GM21786 (cell line): ENCODE data around the gene NLRP10.

Experiments
- ATAC-seq: cut with Tn5 transposase; IDR thresholded peaks from one replicate; pipeline ENCODE4 v1.9.1; 2021; ENCODE audit not compliant: unreplicated experiment

Gene NLRP10, protein sequence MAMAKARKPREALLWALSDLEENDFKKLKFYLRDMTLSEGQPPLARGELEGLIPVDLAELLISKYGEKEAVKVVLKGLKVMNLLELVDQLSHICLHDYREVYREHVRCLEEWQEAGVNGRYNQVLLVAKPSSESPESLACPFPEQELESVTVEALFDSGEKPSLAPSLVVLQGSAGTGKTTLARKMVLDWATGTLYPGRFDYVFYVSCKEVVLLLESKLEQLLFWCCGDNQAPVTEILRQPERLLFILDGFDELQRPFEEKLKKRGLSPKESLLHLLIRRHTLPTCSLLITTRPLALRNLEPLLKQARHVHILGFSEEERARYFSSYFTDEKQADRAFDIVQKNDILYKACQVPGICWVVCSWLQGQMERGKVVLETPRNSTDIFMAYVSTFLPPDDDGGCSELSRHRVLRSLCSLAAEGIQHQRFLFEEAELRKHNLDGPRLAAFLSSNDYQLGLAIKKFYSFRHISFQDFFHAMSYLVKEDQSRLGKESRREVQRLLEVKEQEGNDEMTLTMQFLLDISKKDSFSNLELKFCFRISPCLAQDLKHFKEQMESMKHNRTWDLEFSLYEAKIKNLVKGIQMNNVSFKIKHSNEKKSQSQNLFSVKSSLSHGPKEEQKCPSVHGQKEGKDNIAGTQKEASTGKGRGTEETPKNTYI

DNA sequence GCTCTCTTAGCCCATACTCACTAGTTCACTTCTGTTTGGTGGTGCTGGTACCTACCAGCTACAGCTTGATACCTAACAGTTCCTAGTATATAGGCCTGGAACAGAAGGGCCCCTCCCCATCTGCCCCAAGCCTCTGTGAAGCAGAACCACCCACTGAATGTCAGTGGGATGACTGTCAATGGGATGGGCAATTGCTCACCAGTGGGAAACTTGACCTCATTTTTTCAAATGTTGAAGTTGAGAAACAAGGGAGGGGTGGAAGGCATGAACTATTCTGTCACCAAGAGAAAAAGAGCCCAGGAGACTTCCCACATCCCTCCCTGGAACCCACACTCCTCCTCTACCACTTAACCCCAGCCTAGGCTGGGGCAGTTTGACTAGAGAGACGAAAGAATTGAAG is at the start of gene NLRP10:
Gene NLRP10 (minus strand): TSS at position 62 of the 400 bp plus-strand sequence. CDS start 1,952 bp downstream, outside the sequence.
- ATAC-seq, result no peak

DNA sequence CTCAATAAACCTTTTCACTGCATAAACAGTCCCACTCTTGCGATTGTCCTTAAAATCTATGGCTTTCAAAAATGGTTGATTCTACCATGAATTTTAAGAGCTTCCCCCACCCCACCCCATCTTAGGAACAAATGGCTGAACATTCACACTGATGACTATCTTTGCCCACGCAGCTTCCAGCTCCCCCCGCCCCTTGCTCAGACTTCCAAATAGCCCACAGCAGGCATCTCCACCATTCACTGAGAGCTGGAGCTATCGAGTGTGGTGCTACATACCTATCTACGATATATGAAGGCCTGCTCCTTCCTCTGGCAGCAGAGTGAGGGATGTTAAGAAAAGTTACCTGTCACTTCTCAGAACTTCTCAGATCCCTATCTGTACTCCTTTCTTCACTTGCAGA is 48.6 kb upstream of the NLRP10 start:
- no peak for ATAC-seq

DNA sequence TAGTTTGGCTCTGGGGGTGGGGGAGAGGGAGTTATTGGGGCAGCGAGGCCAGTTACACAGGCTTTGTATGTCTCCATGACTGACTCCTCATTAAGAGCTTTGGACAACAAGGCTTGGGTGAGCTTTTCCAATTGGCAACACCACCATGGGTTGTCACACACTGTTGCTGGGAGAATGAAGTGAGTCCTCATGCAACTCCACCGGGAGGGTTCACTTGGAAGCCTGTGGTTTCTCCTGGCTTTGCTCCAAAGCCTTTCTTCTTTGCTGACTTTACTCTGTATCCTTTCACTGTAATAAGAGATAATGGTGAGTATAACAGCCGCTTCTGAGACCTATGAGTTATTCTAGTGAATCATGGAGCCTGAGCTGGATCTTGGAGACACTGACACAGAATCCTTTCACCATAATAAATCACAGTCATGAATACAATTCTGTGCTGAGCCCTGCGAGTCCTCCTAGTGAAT is 46.8 kb upstream of the NLRP10 start:
- ATAC-seq, result no peak

DNA sequence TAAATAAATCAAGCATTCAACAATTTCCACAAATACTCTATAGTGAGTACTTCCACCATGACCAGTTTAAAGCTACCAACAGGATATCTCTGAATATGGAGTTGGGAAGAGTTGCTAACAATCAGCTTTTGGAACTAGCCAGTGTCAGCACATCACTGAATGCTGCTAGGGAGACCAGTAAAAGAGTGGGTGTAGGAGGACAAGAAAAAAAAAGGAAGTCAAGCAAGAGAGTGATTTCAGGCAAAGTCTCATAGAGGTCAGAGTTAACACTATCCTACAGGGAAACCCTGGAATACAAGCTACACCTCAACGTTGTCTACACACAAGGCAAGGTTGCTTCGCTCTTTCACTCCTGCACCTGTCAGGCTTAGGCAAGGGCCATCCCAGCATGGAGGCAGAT is 46.1 kb upstream of the NLRP10 start:
- no peak for ATAC-seq

DNA sequence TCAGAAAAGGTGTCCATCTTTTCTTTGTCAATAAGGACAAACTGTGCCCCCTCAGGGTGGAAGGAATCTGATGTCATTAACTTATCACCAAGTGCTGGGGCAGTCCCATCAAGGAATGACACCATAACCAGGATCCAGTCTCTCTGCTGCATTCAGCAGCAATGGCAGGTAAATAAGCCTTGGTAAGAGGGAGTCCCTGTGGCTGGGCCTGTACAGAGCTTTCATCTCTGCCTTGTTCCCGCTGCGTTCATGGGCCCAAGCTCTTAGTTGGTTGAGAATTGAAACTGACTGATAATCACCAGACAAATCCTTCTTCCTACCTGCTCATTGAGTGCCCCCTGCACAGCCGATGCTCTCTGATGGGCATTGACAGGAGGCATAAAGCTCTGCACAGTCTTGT is 44.6 kb upstream of the NLRP10 start:
- ATAC-seq, result no peak

DNA sequence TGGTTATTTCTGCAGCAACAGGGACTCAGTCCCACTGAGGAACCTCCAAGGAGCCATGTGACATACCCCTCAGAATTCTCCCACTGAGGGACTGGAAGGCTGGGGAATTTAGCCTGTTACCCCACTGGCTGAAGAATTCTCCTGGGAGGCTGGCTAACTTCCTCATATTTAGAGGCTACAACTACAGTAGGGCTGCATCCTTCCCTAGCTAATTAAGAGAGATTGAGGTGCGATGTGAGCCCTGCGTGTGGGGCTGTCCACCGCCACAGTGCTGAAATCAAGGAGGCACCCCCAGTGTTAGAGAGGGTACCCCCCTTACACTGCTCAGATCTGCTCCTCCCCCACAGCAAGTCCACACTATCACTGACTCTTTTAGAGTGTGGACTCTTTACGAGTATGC is 43.0 kb upstream of the NLRP10 start:
- no peak for ATAC-seq

DNA sequence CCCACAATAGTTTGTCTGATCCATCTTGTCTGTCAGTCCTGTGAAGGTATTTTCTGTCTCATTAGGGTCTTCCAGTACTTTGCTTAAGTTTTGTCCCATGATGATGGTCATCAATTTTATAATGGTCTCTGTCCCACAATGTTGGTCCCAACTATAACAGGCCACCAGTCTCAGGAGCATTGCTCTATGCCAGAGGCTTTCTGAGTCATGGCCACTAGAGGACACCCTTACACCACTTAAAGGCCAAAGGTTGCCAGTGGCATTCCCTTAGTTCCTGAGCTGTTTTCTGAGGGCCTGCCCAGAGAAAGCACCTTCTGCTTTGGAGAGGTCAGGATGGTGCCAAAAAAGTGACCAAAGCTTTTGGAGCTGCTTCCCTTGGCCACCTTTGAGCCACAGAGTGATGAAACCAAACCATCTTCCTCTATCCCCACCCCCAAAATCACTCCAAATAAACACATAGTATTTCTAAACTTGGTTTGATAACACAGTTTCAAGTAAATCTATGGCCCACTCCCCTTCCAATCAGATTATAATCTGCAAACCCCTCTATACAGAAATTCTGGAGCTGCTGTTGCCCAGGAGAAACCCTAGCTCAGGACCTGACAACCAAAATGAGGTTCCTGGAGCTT is 41.2 kb upstream of the NLRP10 start:
- peak; percentile 83 for ATAC-seq

DNA sequence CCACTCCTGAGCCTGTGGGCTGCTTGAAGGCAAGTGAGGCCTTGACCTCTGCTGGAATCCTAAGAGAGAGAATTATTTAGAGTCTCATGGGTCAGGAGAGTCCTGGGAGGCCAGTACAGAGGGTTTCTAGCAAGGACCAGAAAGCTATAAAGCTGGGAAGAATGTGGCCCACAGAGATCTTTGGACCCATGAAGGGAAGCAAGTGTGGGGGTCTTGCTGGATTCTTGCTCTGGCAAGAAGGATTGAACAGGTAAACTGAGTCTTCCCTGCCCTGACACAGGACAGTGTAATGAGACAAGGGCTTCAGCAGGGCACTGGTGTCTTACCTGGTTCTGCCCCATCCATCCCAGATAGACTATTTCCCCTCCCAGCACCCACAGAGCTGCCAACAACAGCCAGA is 40.3 kb upstream of the NLRP10 start:
- ATAC-seq, result no peak

DNA sequence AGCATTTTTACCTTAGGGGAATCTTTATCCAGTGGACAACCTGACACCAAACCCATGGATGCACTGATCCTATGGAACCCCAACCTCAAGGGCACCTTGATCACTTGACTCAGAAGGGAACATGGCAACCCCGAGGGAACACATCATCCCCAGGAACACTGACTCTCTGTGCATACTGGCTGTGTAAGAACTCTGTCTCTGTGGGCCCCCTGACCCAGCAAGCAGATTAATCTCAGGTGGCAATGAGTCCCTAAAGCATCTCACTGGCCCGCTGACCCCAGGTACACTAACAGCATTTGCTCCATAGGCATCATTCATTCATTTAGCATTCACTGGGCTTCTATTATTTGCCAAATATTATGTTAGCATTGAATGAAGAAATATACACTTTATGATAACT is 38.8 kb upstream of the NLRP10 start:
- ATAC-seq, result no peak

DNA sequence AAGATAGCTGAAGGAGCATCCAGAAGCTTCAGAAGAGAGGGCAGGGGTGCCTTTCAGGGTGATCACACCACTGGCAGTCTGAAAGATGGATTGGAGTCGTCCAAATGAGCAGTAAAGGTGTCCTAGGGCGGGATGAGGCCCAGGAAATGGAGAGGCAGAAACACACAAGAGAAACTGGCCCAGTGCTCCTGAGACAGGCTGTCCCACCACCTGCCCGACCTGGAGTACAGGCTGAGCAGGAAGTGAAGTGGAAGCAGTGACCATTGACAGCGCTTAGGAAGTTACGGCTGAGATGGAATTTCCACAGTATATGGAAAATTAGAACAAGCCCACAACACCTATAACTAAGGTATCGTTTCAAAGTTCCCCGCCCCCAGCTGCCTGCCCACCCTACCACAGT is 37.9 kb upstream of the NLRP10 start:
- ATAC-seq, result no peak

DNA sequence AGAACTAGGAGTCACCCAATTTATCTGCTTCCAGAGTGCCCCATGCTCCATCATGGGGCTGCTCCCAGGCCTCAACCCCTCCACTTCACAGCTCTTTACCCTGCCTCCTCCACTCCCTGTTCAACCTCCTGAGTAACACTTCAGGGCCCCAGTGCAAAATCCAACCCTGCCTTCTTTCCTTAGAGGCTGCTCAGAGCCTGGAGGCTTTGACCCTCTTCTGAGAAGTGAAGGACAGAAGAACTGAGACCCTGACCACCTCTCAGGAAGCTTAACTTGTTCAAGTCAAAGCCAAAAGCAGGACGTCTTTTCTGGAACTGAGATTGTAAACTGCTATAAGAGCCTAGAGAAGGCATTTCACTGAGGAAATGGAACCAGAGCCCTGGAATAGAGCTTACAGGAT is 37.4 kb upstream of the NLRP10 start:
- no peak for ATAC-seq

DNA sequence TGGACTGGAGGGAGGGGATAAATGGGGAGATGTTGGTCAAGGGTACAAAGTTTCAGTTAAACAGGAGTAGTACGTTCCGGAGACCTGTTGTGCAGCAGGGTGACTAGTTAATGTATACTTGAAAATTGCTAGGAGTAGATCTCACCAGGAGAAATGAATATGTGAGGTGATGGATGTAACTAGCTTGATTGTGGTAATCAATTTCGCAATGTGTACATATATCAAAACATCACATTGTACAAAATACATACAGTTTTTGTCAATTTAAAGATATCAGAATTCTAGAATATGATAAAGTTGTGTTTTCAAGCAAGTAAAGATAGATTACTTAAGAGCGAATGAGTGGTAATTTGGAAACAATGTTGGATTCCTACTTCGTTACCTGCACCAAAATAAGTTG is 35.1 kb upstream of the NLRP10 start:
- no peak for ATAC-seq

DNA sequence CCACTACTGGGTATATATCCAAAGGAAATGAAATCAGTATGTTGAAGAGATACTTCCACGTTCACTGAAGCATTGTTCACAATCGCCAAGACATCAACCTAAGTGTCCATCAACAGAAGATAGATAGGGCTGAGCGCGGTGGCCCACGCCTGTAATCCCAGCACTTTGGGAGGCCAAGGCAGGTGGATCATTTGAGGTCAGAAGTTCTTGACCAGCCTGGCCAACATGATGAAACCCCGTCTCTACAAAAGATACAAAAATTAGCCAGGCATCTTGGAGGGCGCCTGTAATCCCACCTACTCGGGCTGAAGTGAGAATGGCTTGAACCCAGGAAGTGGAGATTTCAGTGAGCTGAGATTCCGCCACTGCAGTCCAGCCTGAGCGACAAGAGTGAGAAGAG is 34.5 kb upstream of the NLRP10 start:
- ATAC-seq, result no peak

DNA sequence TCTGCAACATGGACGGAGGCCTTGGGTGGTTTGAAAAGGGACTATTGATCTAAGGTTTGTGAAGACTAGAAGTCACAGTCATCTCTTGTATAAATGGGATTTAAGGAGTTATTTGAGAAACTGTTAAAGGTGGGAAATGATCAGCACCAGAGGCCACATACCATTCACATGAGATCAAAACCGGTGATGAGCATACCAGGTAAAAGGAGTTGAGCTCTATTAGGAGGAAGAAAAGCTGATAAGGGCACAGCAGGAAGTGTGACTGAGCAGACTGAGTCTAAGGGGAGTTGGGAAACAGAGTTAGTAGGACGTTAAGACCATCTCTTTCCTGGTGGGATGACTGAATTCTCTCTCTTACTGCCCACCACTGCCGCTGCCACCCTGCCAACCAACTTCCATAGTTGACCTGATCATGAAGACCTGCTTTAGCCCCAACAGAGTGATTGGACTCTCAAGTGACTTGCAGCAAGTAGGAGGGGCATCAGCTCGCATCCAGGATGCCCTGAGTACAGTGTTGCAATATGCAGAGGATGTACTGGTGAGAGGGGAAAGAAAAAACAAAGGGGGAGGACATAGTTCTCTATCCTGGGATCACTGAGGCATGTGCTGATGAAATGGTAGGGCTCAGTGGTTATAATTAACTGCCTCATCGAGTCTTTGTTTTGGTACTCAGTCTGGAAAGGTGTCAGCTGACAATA is 29.5 kb upstream of the NLRP10 start:
- no peak for ATAC-seq

DNA sequence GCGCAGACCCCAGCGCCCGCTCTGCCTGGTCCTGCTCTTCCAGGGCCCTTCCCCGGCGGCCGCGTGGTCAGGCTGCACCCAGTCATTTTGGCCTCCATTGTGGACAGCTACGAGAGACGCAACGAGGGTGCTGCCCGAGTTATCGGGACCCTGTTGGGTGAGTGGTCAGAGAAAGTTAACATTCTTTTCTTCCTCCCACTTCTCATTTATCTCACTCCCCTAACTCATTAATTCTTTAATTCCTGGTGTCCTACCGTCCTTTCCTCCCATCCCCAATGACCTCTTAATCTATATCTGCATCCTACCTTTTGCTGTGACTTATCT is 22.3 kb upstream of the NLRP10 start:
- ATAC-seq, result peak; percentile 2

DNA sequence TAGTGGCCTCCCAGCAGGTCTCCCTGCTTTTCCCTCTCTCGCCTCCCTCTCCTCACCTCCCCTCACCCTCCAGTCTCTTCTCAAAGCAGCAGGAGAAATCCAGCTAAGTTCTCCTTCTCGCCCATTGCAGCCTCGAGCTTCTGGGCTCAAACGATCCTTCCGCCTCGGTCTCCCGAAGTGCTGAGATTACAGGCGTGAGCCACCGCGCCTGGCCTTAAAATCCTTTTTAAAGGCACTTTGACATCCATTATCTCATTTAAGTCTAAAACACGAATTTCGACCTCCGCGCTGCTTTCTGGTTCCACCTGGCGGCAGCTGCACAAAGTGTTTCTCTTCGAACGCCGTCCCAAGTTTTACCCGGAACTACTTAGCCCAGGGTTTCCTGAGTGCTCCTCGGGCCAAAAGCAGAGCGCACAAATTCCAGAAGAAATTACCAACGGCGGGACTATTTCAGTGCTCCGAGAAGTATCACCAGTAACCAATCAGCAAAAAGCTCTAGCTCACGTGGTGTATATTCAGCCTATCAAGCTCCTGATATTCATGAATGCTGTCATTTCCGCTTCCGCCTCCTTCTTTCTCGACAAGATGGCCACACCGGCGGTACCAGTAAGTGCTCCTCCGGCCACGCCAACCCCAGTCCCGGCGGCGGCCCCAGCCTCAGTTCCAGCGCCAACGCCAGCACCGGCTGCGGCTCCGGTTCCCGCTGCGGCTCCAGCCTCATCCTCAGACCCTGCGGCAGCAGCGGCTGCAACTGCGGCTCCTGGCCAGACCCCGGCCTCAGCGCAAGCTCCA is 21.7 kb upstream of the NLRP10 start, which contains the start of gene EIF3F:
Gene EIF3F (plus strand): TSS at position 570 of the 792 bp plus-strand sequence. CDS start 16 bp downstream, at position 586.
- peak; percentile 92 for ATAC-seq

DNA sequence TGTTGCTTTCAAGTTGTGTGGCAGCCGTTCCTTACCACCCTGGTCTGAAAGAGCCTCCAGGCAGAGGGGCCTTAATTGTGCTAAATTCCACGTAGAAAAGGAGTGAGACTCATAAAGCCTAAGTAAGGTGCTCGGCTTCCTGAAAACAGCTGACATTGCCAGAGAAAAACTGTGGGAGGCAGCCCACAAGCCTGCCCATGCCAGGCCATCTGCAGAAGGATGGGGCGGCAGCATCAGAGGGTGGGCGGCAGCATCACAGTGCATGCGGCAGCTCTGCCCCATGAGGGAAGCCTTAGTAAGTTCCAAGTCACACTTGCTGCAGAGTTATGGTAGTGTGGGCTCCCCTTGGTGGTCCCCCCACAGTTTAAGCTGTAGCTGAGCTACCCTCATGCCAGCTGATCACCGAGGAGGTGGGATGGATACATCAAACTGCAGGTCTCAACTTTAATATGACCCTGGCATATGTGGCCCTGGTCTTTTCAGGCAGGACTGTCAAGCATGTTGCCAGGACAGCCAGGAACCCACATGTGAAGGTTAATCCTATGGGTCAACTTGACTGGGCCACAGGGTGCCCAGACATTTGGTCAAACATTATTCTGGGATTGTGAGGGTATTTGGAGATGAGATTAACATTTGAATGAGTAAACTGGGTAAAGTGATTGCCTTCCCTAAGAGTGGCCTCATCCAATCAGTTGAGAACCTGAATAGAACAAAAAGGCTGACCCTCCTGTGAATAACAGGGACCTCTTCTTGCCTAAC is 18.8 kb upstream of the NLRP10 start:
- no peak for ATAC-seq

DNA sequence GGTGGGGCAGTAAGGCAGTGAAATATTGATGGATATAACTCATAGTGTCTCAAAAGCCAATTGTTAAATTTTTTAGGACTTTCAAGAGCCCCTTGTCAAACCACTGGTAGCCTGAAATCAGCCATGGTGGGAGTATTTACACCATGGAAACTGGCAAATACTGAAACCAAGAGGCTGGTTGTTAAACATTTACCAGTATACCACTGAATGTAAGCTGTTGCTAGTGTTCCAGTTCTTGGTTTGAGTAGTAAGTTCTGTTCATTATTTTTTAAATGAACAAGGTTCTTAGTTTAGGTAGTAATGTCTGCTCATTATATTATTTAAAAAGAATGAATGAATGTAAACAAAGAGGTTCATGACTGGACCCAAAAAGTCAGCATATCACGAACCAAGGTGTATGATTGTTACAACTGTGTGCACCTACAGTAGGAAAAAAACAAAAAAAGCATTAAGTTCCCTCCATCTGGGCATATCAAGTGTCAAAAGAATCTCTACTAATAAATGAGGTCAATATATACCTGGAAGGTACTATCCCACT is 17.4 kb upstream of the NLRP10 start:
- ATAC-seq, result peak; percentile 48

DNA sequence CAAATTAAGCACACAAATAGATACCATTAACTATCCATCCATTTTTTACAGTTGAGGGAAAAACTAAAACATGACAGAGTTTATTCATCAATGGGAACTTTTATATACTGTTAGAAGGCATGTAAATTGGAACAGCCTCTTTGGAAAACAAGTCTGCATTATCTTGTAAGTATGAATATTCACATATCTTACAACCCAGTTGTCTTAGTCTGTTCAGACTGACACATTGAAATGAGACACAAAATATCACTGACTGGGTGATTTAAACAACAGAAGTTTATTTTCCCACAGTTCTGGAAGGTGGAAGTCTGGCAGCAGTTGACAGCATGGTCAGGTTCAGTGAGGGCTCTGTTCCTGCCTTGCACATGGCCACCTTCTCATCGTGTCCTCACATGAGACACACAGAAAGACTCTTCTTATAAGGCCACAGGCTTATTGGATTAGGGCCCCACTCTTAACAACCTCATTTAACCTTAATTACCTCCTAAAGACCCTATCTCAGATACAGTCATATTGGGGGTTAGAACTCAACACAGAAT is 16.4 kb upstream of the NLRP10 start:
- ATAC-seq, result no peak
